ENCODE measurements around the gene EXOC3.

DNA sequence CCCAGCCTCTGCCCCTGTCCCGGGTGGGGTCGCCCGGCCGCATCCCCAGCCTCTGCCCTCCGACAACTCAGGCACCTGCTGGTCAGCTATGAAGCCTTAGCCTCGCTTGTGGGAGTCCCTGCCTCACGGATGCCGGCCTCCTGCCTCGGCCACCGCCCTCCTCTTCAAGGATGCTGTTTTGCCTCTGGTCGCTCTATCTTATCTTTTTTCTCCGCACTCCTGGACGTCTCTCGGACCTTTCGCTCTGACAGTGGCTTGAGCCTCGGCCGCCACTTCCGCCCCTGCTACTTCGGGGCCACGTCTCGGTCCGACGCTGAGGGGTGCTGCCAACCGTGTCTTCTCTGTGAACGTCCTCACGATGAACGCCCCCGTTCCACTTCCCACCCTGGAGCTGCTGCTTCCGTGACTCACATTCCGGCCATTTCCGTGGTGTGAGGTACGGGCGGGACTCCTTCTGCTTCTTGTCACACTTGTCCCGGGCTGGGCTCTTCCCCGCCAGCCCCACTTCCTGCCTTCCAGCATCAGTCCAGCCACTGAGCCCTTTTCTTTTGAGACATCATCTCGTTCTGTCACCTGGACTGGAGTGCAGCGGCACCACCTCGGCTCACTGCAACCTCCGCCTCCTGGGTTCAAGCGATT lies 55.0 kb downstream of the EXOC3 start:
- no peak for TF ChIP-seq BHLHE40 (IDR thresholded peaks at IDR 0.05; ENCODE audit: borderline replicate concordance)
- no peak for TF ChIP-seq SUZ12 (IDR thresholded peaks at IDR 0.05)
- no peak for TF ChIP-seq SP1 (IDR thresholded peaks at IDR 0.05)
- TF ChIP-seq NFRKB (IDR thresholded peaks at IDR 0.05) = no peak
- no peak for TF ChIP-seq FOXK2 (IDR thresholded peaks at IDR 0.05)
- no peak for TF ChIP-seq ELF4 (IDR thresholded peaks at IDR 0.05)
- TF ChIP-seq ARNT (IDR thresholded peaks at IDR 0.05) = no peak
- no peak for TF ChIP-seq L3MBTL2 (conservative IDR thresholded peaks at IDR 0.05)
- TF ChIP-seq FOXM1 (IDR thresholded peaks at IDR 0.05; ENCODE audit: borderline replicate concordance) = no peak
- TF ChIP-seq FOXA1 (IDR thresholded peaks at IDR 0.05) = no peak
- no peak for TF ChIP-seq LEF1 (IDR thresholded peaks at IDR 0.05; ENCODE audit: borderline replicate concordance)
- TF ChIP-seq CTBP1 (IDR thresholded peaks at IDR 0.05; ENCODE audit: borderline replicate concordance) = no peak
